UCSD-AML1 (cell line): ENCODE results near the gene TSPAN15.

Source experiments
- DNase-seq: peaks from one replicate; lab custom pipeline; 2025; ENCODE audit not compliant: unreplicated experiment; lab: John Stamatoyannopoulos, UW

TSPAN15 gene

DNA sequence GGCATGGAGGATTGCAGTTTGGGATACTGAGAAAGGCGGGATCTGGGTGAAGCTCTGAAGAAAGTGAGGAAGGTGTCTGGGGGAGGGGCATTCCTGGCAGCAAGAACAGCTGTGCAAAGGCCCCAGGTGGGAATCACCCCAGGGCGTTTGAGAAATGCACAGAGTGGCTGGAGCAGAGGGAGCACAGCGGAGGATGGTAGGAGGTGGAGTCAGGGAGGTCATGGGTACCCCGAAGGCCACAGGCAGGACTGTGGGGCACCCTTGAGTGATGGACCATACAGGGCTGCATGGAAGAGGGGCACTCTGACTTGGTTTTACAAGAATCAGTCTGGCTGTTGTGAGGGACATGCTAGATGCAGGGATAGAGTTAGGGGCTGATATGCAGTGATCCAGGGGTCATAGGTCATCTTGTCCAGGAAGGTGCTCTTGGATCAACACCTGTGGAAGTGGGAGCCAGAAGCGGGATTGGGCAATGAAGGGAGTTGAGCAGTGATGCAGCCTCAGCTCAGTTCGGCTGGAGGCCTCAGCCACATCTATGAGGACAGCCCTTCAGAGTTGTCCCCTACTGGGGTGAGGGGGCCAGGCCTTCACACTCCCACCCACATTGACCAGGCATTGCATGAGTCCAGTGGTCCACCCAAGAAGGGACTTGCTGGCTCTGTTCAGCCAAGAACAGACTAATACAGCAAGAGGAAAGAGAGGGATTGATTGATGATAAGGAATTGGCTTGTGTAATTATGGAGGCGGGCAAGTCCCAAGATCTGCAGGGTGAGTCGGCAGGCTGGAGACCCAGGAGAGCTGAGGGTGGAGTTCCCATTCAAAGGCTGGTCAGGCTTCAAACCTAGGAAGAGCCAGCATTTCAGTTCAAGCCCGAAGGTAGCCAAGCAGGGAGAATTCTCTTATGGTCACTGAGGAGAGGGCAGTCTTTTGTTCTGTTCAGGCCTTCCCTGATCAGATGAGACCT lies 48.7 kb downstream of the TSPAN15 start:
- no peak for DNase-seq

- DNase-seq: no peak
These were observed 49.7 kb downstream of the TSPAN15 start for GRCh38 chr10:69500864-69501468.

- no peak for DNase-seq
These were observed 50.4 kb downstream of the TSPAN15 start for GRCh38 chr10:69501657-69502056.

DNA sequence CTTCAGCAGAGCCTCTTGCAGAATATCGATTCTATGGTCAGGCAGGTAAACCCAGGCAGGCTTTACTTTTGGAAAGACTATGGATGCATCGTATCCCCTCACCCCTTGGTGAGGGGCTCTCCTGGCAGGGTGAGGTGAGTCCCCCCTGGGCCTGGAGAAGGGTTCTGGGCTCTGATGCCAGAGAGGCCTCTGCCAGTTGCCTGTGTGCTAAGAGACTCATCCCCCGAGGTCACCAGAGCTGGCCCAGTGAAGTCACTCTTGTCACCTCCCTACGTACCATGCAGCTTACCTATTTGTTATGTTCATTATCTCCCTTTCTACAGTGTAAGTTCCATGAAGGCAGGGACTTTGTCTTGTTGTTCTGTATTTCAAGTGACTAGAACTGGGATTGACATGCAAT lies 51.3 kb downstream of the TSPAN15 start:
- no peak for DNase-seq

GRCh38 chr10:69503001-69503895 lies 52.0 kb downstream of the TSPAN15 start:
- no peak for DNase-seq

DNA sequence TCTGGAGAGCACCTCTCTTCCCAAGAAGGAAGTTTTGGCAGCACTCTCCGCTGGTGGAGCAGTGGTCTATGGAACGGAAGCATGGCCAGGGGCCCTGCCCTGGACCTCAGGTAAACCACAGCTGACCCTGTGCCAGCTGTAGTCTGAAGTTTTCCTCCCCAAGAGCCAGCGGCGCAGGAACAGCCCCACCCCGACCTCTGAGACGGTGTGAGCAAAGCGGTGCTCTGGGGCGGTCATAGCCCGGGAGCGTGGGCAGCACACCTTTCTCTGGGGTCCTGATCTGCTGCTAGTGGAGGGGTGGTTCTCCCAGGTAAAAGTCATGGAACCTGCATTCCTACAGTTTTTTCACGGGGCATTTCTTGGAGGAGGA lies 52.6 kb downstream of the TSPAN15 start:
- DNase-seq: no peak

GRCh38 chr10:69504576-69505250 lies 53.4 kb downstream of the TSPAN15 start:
- DNase-seq: no peak

DNA sequence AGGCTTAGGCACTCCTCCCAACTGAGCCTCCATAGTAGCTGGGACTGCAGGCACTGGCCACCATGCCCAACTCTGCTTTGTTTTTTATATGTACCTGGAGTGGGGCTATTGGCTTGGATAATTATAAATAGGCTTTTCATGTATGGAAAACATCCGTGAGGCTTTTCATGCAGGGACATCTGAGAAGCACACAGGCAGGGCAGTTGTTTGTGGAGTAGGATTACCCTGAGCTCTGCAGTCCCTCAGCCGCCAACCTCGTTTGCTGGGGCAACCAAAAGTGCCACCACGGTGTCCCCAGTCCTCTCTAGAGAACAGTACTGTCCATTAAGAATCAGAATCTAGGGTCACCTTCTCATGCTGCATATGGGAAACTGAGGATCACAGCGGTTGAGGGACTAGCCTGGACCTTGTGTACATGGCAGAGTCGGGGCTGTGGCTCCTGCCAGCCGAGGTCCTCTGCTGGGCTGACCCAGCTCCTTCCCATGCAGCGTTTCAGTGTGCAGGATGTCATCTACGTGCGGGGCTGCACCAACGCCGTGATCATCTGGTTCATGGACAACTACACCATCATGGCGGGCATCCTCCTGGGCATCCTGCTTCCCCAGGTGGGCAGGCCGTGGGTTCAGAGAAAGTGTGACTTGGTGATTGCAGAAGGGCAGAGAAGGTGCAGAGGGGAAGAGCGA lies 54.5 kb downstream of the TSPAN15 start:
- DNase-seq: no peak

GRCh38 chr10:69506487-69506833 lies 55.2 kb downstream of the TSPAN15 start:
- no peak for DNase-seq

- no peak for DNase-seq
These were observed 55.8 kb downstream of the TSPAN15 start for GRCh38 chr10:69506834-69507713.

- no peak for DNase-seq
These were observed 57.6 kb downstream of the TSPAN15 start for GRCh38 chr10:69508738-69509340.

- DNase-seq: no peak
These were observed 61.6 kb downstream of the TSPAN15 start for GRCh38 chr10:69512901-69513300.

GRCh38 chr10:69513617-69514016 lies 62.4 kb downstream of the TSPAN15 start:
- DNase-seq: no peak

- DNase-seq: peak; percentile 74
These were observed 64.5 kb downstream of the TSPAN15 start for GRCh38 chr10:69515699-69516259.

DNA sequence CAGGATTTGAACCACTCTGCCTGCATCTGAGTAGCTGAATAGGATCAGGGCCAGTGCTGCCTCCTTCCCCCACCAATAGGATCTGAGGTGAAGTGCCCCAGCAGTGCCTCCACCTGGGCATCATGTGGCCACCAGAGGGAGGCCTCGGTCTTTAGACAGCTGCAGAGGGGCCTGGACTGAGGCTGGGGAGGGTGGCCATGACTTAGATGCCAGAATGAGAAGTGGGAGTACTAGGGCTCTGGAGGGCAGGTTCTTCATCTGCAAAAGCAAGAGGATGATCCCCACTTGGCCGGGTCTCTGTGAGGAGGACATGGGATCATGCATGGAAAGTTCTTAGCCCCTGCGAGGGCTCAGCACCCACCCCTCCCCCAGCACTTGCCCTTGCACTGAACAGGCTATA lies 65.1 kb downstream of the TSPAN15 start:
- DNase-seq: peak; percentile 38

DNA sequence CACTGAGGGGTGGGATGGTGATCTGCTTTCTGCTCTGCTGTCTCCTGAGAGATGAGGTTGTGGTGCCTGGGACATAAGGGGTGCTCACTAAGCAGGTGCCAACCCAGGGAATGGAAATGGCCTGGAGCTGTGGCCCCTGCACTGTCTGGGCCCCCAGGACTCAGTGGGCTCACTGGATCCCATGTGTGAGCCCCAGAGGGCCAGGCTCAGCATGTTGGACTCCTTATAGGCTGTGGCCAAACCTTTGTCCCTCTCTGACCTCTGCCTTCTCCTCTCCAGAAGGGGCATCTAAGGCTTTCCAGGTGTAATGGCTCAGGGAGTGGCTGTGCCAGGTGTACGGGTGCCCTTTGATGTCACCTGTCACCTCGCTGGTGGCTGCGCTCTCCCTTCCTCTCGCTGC lies 65.5 kb downstream of the TSPAN15 start:
- DNase-seq: no peak

GRCh38 chr10:69517271-69517848 lies 66.1 kb downstream of the TSPAN15 start:
- DNase-seq: no peak

GRCh38 chr10:69527961-69528360 lies 76.7 kb downstream of the TSPAN15 start:
- no peak for DNase-seq
